OCI-LY1 (cell line): ENCODE measurements around the gene DBI.

Source experiments
- EZH2 ChIP-seq: fragments of 200-600 bp; sonication (generic), shearing (Covaris generic); IDR thresholded peaks from 2 replicates; pipeline ENCODE4 v1.8.0; 2017; ENCODE audit warnings: borderline replicate concordance, mixed run types, mild to moderate bottlenecking, antibody characterized with exemption, low read length, moderate library complexity, mixed read lengths
- TF ChIP-seq, protein P1 (sequence below): fragments of 200-600 bp; sonication (generic), shearing (Covaris generic); IDR thresholded peaks from 2 replicates; pipeline ENCODE4 v1.5.1; 2017; ENCODE audit warnings: mild to moderate bottlenecking, antibody characterized with exemption, low read length, moderate library complexity, mixed read lengths

DNA sequence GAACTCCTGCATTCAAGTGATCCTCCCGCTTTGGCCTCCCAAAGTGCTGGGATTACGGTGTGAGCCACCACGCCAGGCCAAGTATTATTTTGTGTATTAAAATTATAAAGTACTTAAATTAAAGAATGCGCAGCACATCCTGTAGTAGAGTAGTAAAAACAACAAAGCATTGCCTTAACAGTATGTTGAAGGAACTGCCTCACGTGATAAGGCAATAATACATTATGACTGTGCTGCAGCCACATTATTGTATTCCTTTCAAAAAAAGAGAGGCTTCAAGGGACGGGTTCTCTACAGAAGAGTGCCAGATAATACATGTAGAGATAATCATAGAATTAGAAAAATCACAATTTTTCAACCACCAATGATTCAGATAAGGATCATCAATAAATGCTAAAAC lies 33.8 kb upstream of the DBI start:
- TF ChIP-seq EZH2: no peak
- TF ChIP-seq, protein P1, sequence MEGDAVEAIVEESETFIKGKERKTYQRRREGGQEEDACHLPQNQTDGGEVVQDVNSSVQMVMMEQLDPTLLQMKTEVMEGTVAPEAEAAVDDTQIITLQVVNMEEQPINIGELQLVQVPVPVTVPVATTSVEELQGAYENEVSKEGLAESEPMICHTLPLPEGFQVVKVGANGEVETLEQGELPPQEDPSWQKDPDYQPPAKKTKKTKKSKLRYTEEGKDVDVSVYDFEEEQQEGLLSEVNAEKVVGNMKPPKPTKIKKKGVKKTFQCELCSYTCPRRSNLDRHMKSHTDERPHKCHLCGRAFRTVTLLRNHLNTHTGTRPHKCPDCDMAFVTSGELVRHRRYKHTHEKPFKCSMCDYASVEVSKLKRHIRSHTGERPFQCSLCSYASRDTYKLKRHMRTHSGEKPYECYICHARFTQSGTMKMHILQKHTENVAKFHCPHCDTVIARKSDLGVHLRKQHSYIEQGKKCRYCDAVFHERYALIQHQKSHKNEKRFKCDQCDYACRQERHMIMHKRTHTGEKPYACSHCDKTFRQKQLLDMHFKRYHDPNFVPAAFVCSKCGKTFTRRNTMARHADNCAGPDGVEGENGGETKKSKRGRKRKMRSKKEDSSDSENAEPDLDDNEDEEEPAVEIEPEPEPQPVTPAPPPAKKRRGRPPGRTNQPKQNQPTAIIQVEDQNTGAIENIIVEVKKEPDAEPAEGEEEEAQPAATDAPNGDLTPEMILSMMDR: no peak
